HepG2 (cell line): Measurements from ENCODE around the gene ACE. TPM values are rescaled to one million over a fixed set of nuclear protein-coding genes. Genes with fewer than 3 reads are reported as not detected.

Source experiments
- DNMT3B ChIP-seq: conservative IDR thresholded peaks from 2 replicates; pipeline ENCODE4 v1.6.1; 2016; ENCODE audit warnings: missing biosample characterization, control low read depth
- FOXO1 ChIP-seq: sonication (generic); formaldehyde crosslinking; IDR thresholded peaks from 2 replicates; pipeline ENCODE4 v1.4.0; 2020; ENCODE audit warnings: missing genetic modification reagents
- GFI1 ChIP-seq: sonication (generic); formaldehyde crosslinking; IDR thresholded peaks from 2 replicates; pipeline ENCODE4 v1.5.0; 2020; ENCODE audit warnings: missing genetic modification reagents, mild to moderate bottlenecking, borderline replicate concordance
- HOXA5 ChIP-seq: sonication (generic); formaldehyde crosslinking; IDR thresholded peaks from 2 replicates; pipeline ENCODE4 v1.4.0; 2020; ENCODE audit warnings: missing genetic modification reagents
- MYNN ChIP-seq: sonication (generic); formaldehyde crosslinking; IDR thresholded peaks from 2 replicates; pipeline ENCODE4 v1.4.0; 2020; ENCODE audit warnings: mild to moderate bottlenecking, low read depth, missing genetic modification reagents
- PITX1 ChIP-seq: sonication (generic); formaldehyde crosslinking; IDR thresholded peaks from 2 replicates; pipeline ENCODE4 v1.5.1; 2020; ENCODE audit warnings: mild to moderate bottlenecking, missing genetic modification reagents
- RFX3 ChIP-seq: IDR thresholded peaks from 2 replicates; pipeline ENCODE4 v1.6.1; 2016; ENCODE audit warnings: missing biosample characterization, missing genetic modification reagents
- STAT6 ChIP-seq: sonication (generic); formaldehyde crosslinking; IDR thresholded peaks from 2 replicates; pipeline ENCODE4 v1.4.0; 2020; ENCODE audit warnings: missing genetic modification reagents, mild to moderate bottlenecking, borderline replicate concordance
- TAF15 ChIP-seq: fragments of 200-400 bp; formaldehyde crosslinking; IDR thresholded peaks from one replicate; pipeline ENCODE4 v1.6.1; 2018; ENCODE audit warnings: mild to moderate bottlenecking, low read depth, low read length; ENCODE audit not compliant: poor library complexity, severe bottlenecking
- XRCC5 ChIP-seq: fragments of 200-400 bp; formaldehyde crosslinking; optimal IDR thresholded peaks from 2 replicates; pipeline ENCODE3; 2017; ENCODE audit warnings: mild to moderate bottlenecking, low read length
- ZNF12 ChIP-seq: sonication (generic); formaldehyde crosslinking; IDR thresholded peaks from 2 replicates; pipeline ENCODE4 v1.5.0; 2020; ENCODE audit warnings: missing genetic modification reagents
- ZNF232 ChIP-seq: sonication (generic); formaldehyde crosslinking; IDR thresholded peaks from 2 replicates; pipeline ENCODE4 v1.4.0; 2020; ENCODE audit warnings: missing genetic modification reagents, borderline replicate concordance
- ZNF235 ChIP-seq: sonication (generic); formaldehyde crosslinking; IDR thresholded peaks from 2 replicates; pipeline ENCODE4 v1.8.1; 2023; ENCODE audit warnings: mild to moderate bottlenecking, missing genetic modification reagents, borderline replicate concordance
- ZNF512 ChIP-seq: sonication (generic); formaldehyde crosslinking; IDR thresholded peaks from 2 replicates; pipeline ENCODE4 v1.4.0; 2020; ENCODE audit warnings: mild to moderate bottlenecking, missing genetic modification reagents
- ZNF703 ChIP-seq: sonication (generic); formaldehyde crosslinking; IDR thresholded peaks from 2 replicates; pipeline ENCODE4 v1.5.1; 2020; ENCODE audit warnings: missing genetic modification reagents, mild to moderate bottlenecking, moderate library complexity, borderline replicate concordance
- ZSCAN31 ChIP-seq: sonication (generic); formaldehyde crosslinking; IDR thresholded peaks from 2 replicates; pipeline ENCODE4 v1.5.0; 2020; ENCODE audit warnings: low read depth, mild to moderate bottlenecking, missing genetic modification reagents
- polyA plus RNA-seq, 8 experiments: library from polyadenylated mRNA; depleted of rRNA in 3 of 8; stranded (reverse) in 7 of 8; unstranded in 1 of 8; fragments of >200 nt; fragmentation: Illumina TruSeq in 4 of 8; extraction: Trizol in 4 of 8; gene quantifications; 2 replicates each; pipeline versions ENCODE4 v1.2.1 to v1.2.3, GENCODE V29; 2011 to 2016; ENCODE audit warnings: low read depth in 4 of 8, missing spikeins in 1 of 8, mixed read lengths in 1 of 8; ENCODE audit not compliant: insufficient read depth in 1 of 8
- total RNA-seq, 5 experiments: library from RNA; depleted of rRNA; stranded (reverse); fragments of >200 nt; fragmentation: Illumina TruSeq; extraction: Trizol; gene quantifications; 2 replicates each; pipeline ENCODE4 v1.2.3, GENCODE V29; 2016; ENCODE audit warnings: low read depth in 1 of 5
- TF ChIP-seq, protein P1 (sequence below): sonication (generic); formaldehyde crosslinking; IDR thresholded peaks from 2 replicates; pipeline ENCODE4 v1.8.0; 2022; ENCODE audit warnings: missing genetic modification reagents, mild to moderate bottlenecking, moderate library complexity, borderline replicate concordance
- TF ChIP-seq, protein P2 (sequence below): sonication (generic); formaldehyde crosslinking; IDR thresholded peaks from 2 replicates; pipeline ENCODE4 v1.5.1; 2020; ENCODE audit warnings: mild to moderate bottlenecking, moderate library complexity, missing genetic modification reagents
- TF ChIP-seq, protein P3 (sequence below): sonication (generic); formaldehyde crosslinking; IDR thresholded peaks from 2 replicates; pipeline ENCODE4 v1.9.0; 2021; ENCODE audit warnings: missing genetic modification reagents, borderline replicate concordance

ACE gene
- total and polyA plus RNA-seq, 2 of the 13 experiments (the other 11 are each of a cell fraction or from before 2014, with no cell fraction given): 0.08 to 0.13 TPM

- no peak for TF ChIP-seq ZNF512
- TF ChIP-seq TAF15: no peak
- TF ChIP-seq MYNN (CRISPR knock-in tag): no peak
- peak; percentile 97 for TF ChIP-seq ZNF703
- no peak for TF ChIP-seq ZNF235
- TF ChIP-seq STAT6 (CRISPR knock-in tag): peak; percentile 87
- TF ChIP-seq HOXA5 (CRISPR knock-in tag): peak; percentile 87
- peak; percentile 91 for TF ChIP-seq FOXO1 (CRISPR knock-in tag)
- TF ChIP-seq PITX1: peak; percentile 92
- TF ChIP-seq RFX3 (CRISPR knock-in tag): peak; percentile 74
- TF ChIP-seq XRCC5: peak; percentile 82
- peak; percentile 81 for TF ChIP-seq ZSCAN31
- TF ChIP-seq, protein P1, sequence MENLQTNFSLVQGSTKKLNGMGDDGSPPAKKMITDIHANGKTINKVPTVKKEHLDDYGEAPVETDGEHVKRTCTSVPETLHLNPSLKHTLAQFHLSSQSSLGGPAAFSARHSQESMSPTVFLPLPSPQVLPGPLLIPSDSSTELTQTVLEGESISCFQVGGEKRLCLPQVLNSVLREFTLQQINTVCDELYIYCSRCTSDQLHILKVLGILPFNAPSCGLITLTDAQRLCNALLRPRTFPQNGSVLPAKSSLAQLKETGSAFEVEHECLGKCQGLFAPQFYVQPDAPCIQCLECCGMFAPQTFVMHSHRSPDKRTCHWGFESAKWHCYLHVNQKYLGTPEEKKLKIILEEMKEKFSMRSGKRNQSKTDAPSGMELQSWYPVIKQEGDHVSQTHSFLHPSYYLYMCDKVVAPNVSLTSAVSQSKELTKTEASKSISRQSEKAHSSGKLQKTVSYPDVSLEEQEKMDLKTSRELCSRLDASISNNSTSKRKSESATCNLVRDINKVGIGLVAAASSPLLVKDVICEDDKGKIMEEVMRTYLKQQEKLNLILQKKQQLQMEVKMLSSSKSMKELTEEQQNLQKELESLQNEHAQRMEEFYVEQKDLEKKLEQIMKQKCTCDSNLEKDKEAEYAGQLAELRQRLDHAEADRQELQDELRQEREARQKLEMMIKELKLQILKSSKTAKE: peak; percentile 77; the same call in 1 of the 2 replicates
- peak; percentile 67; the same call in 1 of the 2 replicates for TF ChIP-seq ZNF232 (CRISPR knock-in tag)
- TF ChIP-seq, protein P2, sequence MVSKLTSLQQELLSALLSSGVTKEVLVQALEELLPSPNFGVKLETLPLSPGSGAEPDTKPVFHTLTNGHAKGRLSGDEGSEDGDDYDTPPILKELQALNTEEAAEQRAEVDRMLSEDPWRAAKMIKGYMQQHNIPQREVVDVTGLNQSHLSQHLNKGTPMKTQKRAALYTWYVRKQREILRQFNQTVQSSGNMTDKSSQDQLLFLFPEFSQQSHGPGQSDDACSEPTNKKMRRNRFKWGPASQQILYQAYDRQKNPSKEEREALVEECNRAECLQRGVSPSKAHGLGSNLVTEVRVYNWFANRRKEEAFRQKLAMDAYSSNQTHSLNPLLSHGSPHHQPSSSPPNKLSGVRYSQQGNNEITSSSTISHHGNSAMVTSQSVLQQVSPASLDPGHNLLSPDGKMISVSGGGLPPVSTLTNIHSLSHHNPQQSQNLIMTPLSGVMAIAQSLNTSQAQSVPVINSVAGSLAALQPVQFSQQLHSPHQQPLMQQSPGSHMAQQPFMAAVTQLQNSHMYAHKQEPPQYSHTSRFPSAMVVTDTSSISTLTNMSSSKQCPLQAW (CRISPR knock-in tag): peak; percentile 100
- TF ChIP-seq GFI1 (CRISPR knock-in tag): peak; percentile 66; the same call in 1 of the 2 replicates
- TF ChIP-seq ZNF12 (CRISPR knock-in tag): peak; percentile 96
- TF ChIP-seq, protein P3, sequence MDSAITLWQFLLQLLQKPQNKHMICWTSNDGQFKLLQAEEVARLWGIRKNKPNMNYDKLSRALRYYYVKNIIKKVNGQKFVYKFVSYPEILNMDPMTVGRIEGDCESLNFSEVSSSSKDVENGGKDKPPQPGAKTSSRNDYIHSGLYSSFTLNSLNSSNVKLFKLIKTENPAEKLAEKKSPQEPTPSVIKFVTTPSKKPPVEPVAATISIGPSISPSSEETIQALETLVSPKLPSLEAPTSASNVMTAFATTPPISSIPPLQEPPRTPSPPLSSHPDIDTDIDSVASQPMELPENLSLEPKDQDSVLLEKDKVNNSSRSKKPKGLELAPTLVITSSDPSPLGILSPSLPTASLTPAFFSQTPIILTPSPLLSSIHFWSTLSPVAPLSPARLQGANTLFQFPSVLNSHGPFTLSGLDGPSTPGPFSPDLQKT (CRISPR knock-in tag): no peak
- 0 out of 2 replicates have a peak, but pooled peaks have one; percentile 13 for TF ChIP-seq DNMT3B (CRISPR knock-in tag)
Measured at GRCh38 chr17:63519972-63520882, 43.4 kb downstream of the ACE start (continued).
